ENCODE measurements around the gene POLE. TPM values are rescaled to one million over a fixed set of nuclear protein-coding genes. Genes with fewer than 3 reads are reported as not detected.

Gene POLE
- total and polyA plus RNA-seq, 2 of the 4 experiments (the other 2 are of a cell fraction) = 17.2 to 20.7 TPM

Small RNAs within 50 kb of the gene (microRNA-seq; reads per million reads assigned to microRNA genes)
- gene MIR6763 (ENCODE audit: insufficient read depth in 1 of 2, insufficient read length in 1 of 2, unreplicated experiment in 1 of 2) (0 to 2.1 reads per million in 2 experiments), gene RNA5SP379 (ENCODE audit: insufficient read depth, insufficient read length) (not detected)

Small RNAs within 50 kb of the gene (small RNA-seq; reads per million reads assigned to genes)
- gene MIR6763 = 0 to 0.17 (median 0) reads per million in 5 experiments
- gene RNA5SP379 = 0 to 1.8 (median 0.07) reads per million in 5 experiments

Other genes starting within 250 kb of the POLE start
- 0.36 and 0.83 TPM in 2 replicates for gene FBRSL1, start 197.2 kb downstream of the POLE start, total RNA-seq (2012; rRNA removed)
- 10.8 and 12.9 TPM in 2 replicates for gene FBRSL1, start 197.2 kb downstream of the POLE start, polyA plus RNA-seq (2012; rRNA removed)
- gene LRCOL1, start 76.8 kb downstream of the POLE start, total RNA-seq (2012; rRNA removed) = 0.28 TPM in 1 of 2 replicates, not detected in the other
- gene LRCOL1, start 76.8 kb downstream of the POLE start, polyA plus RNA-seq (2012; rRNA removed) = 0.90 and 1.0 TPM in 2 replicates
- not detected in 2 replicates for gene P2RX2, start 68.6 kb downstream of the POLE start, total RNA-seq (2012; rRNA removed)
- not detected in 2 replicates for gene P2RX2, start 68.6 kb downstream of the POLE start, polyA plus RNA-seq (2012; rRNA removed)
- 10.9 and 13.3 TPM in 2 replicates for gene PXMP2, start 245 bp upstream of the POLE start, total RNA-seq (2012; rRNA removed)
- gene PXMP2, start 245 bp upstream of the POLE start, polyA plus RNA-seq (2012; rRNA removed) = 20.1 and 20.7 TPM in 2 replicates
- 36.9 and 37.8 TPM in 2 replicates for gene PGAM5, start 23.5 kb upstream of the POLE start, total RNA-seq (2012; rRNA removed)
- gene PGAM5, start 23.5 kb upstream of the POLE start, polyA plus RNA-seq (2012; rRNA removed) = 24.1 and 25.2 TPM in 2 replicates
- gene ANKLE2, start 74.5 kb upstream of the POLE start, total RNA-seq (2012; rRNA removed) = 63.4 and 66.4 TPM in 2 replicates
- 80.4 and 82.4 TPM in 2 replicates for gene ANKLE2, start 74.5 kb upstream of the POLE start, polyA plus RNA-seq (2012; rRNA removed)
- gene GOLGA3, start 141.5 kb upstream of the POLE start, total RNA-seq (2012; rRNA removed) = 99.8 and 102 TPM in 2 replicates
- gene GOLGA3, start 141.5 kb upstream of the POLE start, polyA plus RNA-seq (2012; rRNA removed) = 39.6 and 41.1 TPM in 2 replicates
- 11.4 and 13.4 TPM in 2 replicates for gene CHFR, start 200.3 kb upstream of the POLE start, total RNA-seq (2012; rRNA removed)
- 29.9 and 35.3 TPM in 2 replicates for gene CHFR, start 200.3 kb upstream of the POLE start, polyA plus RNA-seq (2012; rRNA removed)

All from IMR-90 (cell line).